Adrenal gland (tissue), 12 donors: ENCODE results near the gene GMEB1. TPM values are rescaled to one million over a fixed set of nuclear protein-coding genes. Genes with fewer than 3 reads are reported as not detected.

Experiments used
- DNase-seq, 7 donors: peaks; one replicate each; pipeline ENCODE4 v3.0.0-alpha.2; 2019 to 2020
- H3K27ac ChIP-seq, 5 donors: fragments of 200-600 bp; sonication (generic) in 4 of 5; 1 replicate in 3 of 5; 2 replicates in 2 of 5; pipeline versions ENCODE4 v1.5.1 to v1.8.0; 2016 to 2020; ENCODE audit warnings: mild to moderate bottlenecking in 1 of 5
- H3K27me3 ChIP-seq: fragments of 200-600 bp; 2 replicates; pipeline ENCODE4 v1.8.0; 2021
- H3K36me3 ChIP-seq, 2 donors: fragments of 200-600 bp; replicated peaks in 1 of 2; 1 replicate in 1 of 2; 2 replicates in 1 of 2; pipeline versions ENCODE4 v1.5.1 to v1.8.0; 2018 to 2022
- H3K4me1 ChIP-seq, 2 donors: fragments of 200-600 bp; replicated peaks in 1 of 2; 1 replicate in 1 of 2; 2 replicates in 1 of 2; pipeline versions ENCODE4 v1.5.1 to v1.8.0; 2018 to 2021
- H3K4me3 ChIP-seq, 4 donors: fragments of 200-600 bp; sonication (generic) in 3 of 4; one replicate each; pipeline ENCODE4 v1.5.1; 2016 to 2018
- H3K9me3 ChIP-seq, 3 donors: fragments of 200-600 bp; sonication (generic) in 1 of 3; replicated peaks in 1 of 3; 1 replicate in 2 of 3; 2 replicates in 1 of 3; pipeline versions ENCODE4 v1.5.1 to v1.8.0; 2016 to 2021
- CTCF ChIP-seq, 6 experiments: fragments of 450-650 bp in 4 of 6; fragments of 200-600 bp in 2 of 6; sonication (generic) in 1 of 6; IDR thresholded peaks; 1 replicate in 5 of 6; 2 replicates in 1 of 6; pipeline versions ENCODE4 v1.5.1 to v1.8.0; 2016 to 2021; ENCODE audit warnings: antibody characterized with exemption in 6 of 6, mild to moderate bottlenecking in 2 of 6, moderate library complexity in 1 of 6
- POLR2A ChIP-seq, 2 donors: fragments of 450-650 bp; IDR thresholded peaks; one replicate each; pipeline ENCODE4 v1.6.1; 2017; ENCODE audit warnings: antibody characterized with exemption in 2 of 2, mild to moderate bottlenecking in 2 of 2, moderate library complexity in 1 of 2
- WGBS, 4 donors: extraction: QIAGEN DNeasy Blood & Tissue Kit in 2 of 4; methylation state at CpG; one replicate each; pipeline versions ENCODE4 v1.1.5 to v1.1.7; 2013 to 2017; 5-methylcytosine and 5-hydroxymethylcytosine counted together
- intact Hi-C, 2 donors: fragments of 100-400 bp; cut with DNase I; formaldehyde crosslinking; loops; one replicate each; pipeline versions ENCODE4 v1.14.1 to v1.15.0; 2022 to 2023
- polyA plus RNA-seq, 3 donors: library from polyadenylated mRNA; stranded (reverse); fragments of 200-250 nt in 2 of 3; fragments of 350-450 nt in 1 of 3; fragmentation: Illumina TruSeq in 1 of 3; extraction: RNeasy Lipid Tissue Mini Kit (QIAGEN cat#74804) in 1 of 3; gene quantifications; one replicate each; pipeline ENCODE4 v1.2.3, GENCODE V29; 2013 to 2014
- total RNA-seq, 9 donors: library from RNA; depleted of rRNA in 4 of 9; stranded (reverse); fragments of >200 nt in 4 of 9; fragments of 120-200 nt in 1 of 9; fragmentation: NEBNext Ultra II Directional in 1 of 9; extraction: Animal tissue kit (Norgen Biotek cat#: 25700) in 1 of 9; gene quantifications; one replicate each; pipeline versions ENCODE4 v1.1.0 to v1.2.4, GENCODE V29; 2013 to 2023
- donor health status: healthy with polysubstance abuse.
- donor health status: Bipolar disorder and iron deficiency.
- donor health status: DM: yes; HTN: yes; CAD: no.
- donor health status: DM: no; HTN: no; CAD: no.
- donor health status: DM: no; HTN: no; CAD: no.
- donor health status: DM: yes; HTN: yes; CAD: no.

GMEB1 gene
- total and polyA plus RNA-seq, 12 donors: 3.6 to 27.0 (median 9.2) TPM

GRCh38 chr1:28751315-28752060, 82.9 kb downstream of the GMEB1 start:
- 4 to 14% (median 7%) methylated on average over 2 of the region's 2 CpGs for whole genome bisulfite sequencing, 4 donors
- Histone ChIP-seq H3K36me3 (peaks cover 0 to 3% of the 10 kb centered on the region in 2 donors), H3K4me1 (peaks cover 22 to 90% of the 10 kb centered on the region in 2 donors), H3K4me3 (peak overlapping the region in 1 of 4 donors; percentile 27), H3K27ac (peak overlapping the region in 4 of 5 donors; percentile 2 to 81 (median 58)), H3K9me3 (no peaks in the 10 kb centered on the region), H3K27me3 (no peaks in the 10 kb centered on the region)
- no peak for TF ChIP-seq CTCF (IDR thresholded peaks at IDR 0.05)
- no peak for TF ChIP-seq POLR2A (IDR thresholded peaks at IDR 0.05)
- intact Hi-C loops: no loop called here
- DNase-seq: no peak

GRCh38 chr1:28755701-28756100, 87.1 kb downstream of the GMEB1 start:
- WGBS, 4 donors: 48 to 69% (median 66%) methylated on average over 1 of the region's 1 CpG

GRCh38 chr1:28756846-28757245, 88.3 kb downstream of the GMEB1 start:
- Histone ChIP-seq H3K4me1 (peaks cover 15 to 63% of the 10 kb centered on the region in 2 donors), H3K27me3 (no peaks in the 10 kb centered on the region), H3K9me3 (no peaks in the 10 kb centered on the region), H3K36me3 (peaks cover 0 to 7% of the 10 kb centered on the region in 2 donors), H3K27ac (no peak overlapping the region), H3K4me3 (no peak overlapping the region)
- 37 to 46% (median 42%) methylated on average over 5 of the region's 5 CpGs for WGBS, 4 donors
- DNase-seq: no peak
- TF ChIP-seq CTCF (IDR thresholded peaks at IDR 0.05) (peak in 3 of 6 experiments; percentile 11 to 28 (median 13)), POLR2A (IDR thresholded peaks at IDR 0.05) (no peak)
- intact Hi-C loops: no loop called here

More at GRCh38 chr1:28755701-28756100, 87.1 kb downstream of the GMEB1 start:
- Histone ChIP-seq H3K4me3 (no peak overlapping the region), H3K36me3 (peaks cover 0 to 3% of the 10 kb centered on the region in 2 donors), H3K4me1 (peaks cover 20 to 74% of the 10 kb centered on the region in 2 donors), H3K27me3 (no peaks in the 10 kb centered on the region), H3K27ac (peak overlapping the region in 1 of 5 donors; percentile 29), H3K9me3 (no peaks in the 10 kb centered on the region)
- intact Hi-C loops: no loop called here
- no peak for DNase-seq
- no peak for TF ChIP-seq CTCF (IDR thresholded peaks at IDR 0.05)
- no peak for TF ChIP-seq POLR2A (IDR thresholded peaks at IDR 0.05)

- H3K9me3 ChIP-seq: no peaks in the 10 kb centered on the region
- no peak for DNase-seq
- no peak overlapping the region for H3K4me3 ChIP-seq
- peaks cover 15 to 59% of the 10 kb centered on the region in 2 donors for H3K4me1 ChIP-seq
- no peaks in the 10 kb centered on the region for H3K27me3 ChIP-seq
- TF ChIP-seq CTCF (IDR thresholded peaks at IDR 0.05) (no peak), POLR2A (IDR thresholded peaks at IDR 0.05) (no peak)
- WGBS, 4 donors: 77 to 84% (median 82%) methylated on average over 4 of the region's 4 CpGs
- H3K27ac ChIP-seq: no peak overlapping the region
- H3K36me3 ChIP-seq: peaks cover 0 to 7% of the 10 kb centered on the region in 2 donors
- intact Hi-C loops: no loop called here
Measured at GRCh38 chr1:28758420-28758819, 89.8 kb downstream of the GMEB1 start.
